Cortex of kidney (tissue), 1 donor: ENCODE data around the gene FRYL.
"Not testable (repeated sequence)": the region's sequence is repeated elsewhere in the genome, so short reads cannot be mapped to it uniquely, and the experiment has no call there.

Experiments used
- DNase-seq: peaks from one replicate; lab custom pipeline; 2025; lab: John Stamatoyannopoulos, UW

The FRYL gene

DNA sequence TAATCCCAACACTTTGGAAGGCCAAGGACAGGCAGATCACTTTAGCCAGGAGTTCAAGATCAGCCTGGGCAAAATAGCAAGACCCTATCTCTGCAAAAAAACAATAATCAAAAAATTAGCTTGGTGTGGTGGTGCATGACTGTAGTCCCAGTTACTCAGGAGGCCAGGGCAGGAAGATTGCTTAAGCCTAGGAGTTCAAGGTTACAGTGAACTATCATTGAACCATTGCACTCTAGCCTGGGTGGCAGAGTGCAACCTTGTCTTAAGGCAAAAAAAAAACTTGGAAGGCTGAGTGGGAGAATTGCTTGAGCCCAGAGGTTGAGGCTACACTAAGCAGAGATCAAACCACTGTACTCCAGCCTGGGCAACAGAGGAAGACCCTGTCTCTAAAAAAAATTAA lies 5.2 kb upstream of the FRYL start:
- DNase-seq = no peak

DNA sequence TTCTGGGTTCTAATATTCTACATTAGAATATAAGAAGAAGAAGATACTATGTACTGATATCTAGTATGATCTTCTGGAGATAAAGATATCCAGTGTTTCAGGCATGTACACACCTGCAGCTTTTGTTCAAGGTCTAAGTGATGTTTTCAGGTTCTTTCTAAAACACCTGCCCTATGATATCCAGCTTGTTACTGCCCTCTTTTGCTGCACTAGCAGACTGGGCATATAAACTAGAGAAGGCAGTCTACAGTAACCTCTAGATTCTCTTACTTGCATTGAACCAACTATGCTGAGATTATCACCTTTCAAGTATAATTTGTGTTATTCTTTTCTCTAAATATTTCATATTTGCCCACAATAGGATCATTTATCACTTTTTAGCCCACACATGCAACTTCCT lies 1.9 kb upstream of the FRYL start:
- DNase-seq = no peak

DNA sequence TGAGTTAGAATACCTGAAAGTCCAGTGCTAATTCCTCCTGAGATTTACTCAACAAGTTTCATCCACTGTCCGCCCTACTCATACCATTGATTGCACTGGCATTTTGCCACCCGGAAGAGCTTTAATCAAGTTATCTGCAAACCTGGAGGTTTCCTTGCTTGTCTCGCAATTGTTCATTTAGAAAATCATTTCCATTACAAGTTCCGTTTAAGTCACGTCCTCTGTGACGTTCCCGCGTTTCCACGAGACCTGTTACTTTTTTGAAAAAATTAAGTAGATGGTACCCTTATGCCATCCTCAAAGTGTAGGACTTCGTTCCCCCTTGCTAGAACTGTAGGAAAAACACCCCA lies 761 bp upstream of the FRYL start:
- DNase-seq = no peak

DNA sequence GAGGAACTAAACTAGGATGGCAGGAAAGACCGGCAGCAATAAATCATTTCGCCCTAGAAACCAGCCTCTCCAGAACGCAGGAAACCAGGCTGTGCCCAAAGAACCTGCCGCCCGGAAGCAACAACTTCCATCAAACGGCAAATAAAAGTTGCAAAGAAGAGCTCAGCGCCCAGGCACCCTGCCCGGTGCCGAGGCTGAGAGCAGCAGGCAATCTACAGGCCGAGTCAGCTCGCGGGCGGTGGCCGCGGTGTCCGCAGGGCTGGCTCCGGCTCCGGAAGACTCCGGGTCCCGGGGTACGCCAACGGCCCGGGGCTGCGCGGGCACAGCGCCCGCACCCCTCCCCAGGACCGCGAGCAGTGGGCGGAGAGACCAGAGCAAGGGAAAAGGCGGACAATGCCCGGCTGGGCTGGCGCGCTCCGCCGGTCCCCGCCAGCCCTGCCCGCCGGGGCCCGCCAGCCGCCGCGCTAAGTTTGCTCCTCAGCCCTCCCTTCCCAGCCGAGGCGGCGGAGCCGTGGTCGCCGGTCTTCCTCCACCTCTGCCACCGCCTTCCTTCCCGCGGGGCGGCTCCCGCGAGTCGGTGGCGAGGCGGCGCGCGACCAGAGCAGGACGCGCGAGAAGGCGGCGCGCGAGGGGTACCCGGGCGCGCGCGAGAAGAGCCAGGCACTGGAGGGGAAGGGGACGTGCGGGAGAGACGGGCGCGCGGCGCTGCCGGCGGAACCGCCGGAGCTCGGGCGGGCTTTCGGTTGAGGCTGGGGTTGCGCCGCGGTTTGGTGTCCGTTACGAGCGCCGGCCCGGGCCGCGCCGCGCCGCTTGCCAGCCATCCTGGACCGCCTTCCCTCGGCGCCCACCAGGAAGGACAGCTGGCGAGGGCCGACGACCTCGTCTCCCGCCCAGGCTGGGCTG lies 733 bp downstream of the FRYL start:
- no peak for DNase-seq

DNA sequence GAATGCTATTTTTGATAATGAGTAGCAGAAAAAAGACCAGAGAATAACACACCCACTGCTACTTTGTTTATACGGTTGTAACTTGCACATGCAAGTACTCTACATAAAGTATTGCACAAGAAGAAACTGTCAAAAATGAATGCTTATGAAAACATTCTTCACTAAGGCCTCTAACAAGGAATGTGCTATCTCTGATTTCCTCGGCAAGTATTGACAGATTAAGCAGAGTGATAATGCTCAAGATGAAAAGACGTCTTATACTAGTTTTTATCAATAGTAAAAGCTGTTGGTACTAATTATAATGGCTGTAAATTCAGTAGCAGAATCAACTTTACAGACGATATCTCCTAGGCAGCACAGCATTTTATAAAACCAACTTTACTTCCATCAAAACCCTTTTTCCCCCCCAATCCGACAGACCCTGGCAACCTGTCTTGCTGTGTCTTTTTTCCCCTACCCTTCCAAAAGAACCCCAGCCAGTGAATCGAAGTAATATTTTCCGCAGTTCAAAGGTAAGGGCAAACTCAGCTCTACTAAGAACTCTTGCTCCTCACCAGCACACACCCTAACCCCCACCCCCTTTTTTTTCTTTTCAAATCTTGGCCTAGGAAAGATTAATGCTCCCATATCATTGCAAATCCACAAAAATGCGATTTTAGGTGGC lies 1.5 kb downstream of the FRYL start:
- DNase-seq = no peak

DNA sequence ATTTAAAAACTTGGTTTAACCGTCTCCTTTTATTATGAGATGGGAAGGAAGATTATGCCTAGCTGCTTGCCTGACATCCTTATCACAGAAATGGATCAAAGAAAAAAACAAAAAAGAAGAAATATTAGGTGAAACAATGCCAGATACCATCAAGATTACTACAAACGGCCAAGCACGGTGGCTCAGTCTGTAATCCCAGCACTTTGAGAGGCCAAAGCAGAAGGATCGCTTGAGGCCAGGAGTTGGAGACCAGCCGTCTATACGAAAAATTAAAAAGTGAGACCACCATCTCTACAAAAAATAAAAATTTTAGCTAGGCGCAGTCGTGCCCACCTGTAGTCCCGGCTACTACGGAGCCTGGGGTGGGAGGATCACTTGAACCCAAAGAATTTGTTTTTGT lies 2.3 kb downstream of the FRYL start:
- DNase-seq = no peak

DNA sequence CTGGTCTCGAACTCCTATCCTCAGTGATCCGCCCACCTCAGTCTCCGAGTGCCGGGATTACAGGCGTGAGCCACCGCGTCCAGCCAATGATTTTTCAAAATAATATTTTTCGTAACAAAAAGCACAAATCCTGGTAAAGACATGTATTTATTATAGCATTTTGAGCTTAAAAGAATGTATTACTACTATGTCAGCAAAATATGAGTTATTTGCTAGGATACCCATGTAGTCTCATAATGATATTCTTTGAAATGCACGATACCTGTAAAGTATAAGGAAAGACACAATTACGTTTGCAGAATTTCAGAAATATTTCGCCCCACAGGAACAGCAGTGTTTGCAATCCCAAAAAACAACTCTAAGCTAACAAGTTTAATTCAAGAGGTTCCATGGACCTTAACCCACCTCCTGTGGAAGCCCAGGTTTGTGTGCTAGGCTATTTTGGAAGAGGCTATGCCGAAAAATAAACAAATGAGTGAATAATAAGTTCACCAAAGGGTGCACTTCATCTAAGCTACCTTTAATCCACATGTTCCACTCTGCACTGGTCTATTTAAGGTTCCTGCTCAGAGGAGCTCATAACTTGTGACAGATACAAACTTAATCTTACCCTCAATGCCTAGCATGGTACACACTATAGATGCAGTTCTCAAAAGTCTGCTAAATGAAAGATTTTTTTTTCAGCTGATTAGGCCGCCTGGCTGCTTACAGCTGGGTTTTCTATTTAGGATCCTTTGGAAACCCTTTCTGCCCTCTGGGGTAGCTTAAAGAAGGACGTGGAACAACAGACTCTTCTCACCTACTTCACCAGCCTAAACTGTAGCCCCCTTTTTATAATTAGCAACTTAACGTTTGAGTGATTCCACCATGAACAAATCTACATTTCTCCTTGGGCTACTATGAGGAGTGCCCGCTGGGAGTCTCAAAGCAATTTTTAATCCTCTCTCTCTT lies 5.0 kb downstream of the FRYL start:
- no peak for DNase-seq

DNA sequence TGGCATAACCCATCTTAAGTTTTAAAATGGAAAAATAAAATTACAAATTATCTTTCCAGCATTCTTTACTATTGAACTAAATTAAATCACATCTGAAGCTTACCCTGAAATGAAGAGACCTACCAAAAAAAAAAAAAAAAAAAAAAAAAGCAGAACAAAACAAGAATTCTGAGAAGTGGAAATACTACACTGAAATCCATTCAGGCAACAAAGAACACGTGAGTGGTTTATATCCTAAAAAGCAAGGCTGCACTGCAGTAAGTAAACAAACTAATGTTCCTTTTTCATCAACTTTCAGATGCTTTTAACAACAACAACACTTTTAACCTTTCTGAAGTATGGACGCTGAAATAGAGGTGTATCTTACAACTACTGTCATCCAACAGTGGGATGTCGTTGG lies 7.5 kb downstream of the FRYL start:
- DNase-seq = no peak

DNA sequence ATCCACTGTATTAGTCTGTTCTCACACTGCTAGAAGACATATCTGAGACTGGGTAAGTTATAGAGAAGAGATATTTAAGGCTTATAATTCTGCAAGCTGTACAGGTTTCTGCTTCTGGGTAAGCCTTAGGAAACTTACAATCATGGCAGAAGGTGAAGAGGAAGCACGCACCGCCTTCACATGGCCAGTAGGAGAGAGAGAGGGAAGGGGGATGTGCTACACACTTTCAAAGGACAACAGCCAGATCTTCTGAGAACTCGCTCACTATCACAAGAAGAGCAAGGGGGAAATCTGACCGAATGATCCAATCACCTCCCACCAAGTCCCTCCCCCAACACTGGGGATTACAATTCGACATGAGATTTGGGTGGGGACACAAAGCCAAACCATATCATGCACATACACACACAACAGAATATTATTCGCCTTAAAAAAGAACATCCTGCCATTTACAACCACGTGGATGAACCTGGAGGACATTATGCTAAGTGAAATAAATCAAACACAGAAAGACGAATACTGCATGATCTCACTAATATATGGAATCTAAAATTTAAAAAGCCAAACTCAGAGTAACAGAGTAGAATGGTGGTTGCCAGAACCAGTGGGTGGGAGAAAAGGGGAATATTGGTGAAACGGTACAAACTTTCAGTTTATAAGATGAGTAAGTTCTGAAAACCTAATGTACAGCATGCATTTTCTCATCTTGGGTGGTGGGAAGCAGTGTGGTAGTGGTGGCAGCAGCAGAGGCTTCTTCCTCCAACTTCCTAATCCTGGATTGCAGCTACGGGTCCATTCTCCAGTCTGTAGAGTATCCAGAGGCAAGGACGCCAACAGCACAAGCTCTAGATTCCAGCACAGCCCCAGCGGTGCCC lies 12.8 kb downstream of the FRYL start:
- no peak for DNase-seq

DNA sequence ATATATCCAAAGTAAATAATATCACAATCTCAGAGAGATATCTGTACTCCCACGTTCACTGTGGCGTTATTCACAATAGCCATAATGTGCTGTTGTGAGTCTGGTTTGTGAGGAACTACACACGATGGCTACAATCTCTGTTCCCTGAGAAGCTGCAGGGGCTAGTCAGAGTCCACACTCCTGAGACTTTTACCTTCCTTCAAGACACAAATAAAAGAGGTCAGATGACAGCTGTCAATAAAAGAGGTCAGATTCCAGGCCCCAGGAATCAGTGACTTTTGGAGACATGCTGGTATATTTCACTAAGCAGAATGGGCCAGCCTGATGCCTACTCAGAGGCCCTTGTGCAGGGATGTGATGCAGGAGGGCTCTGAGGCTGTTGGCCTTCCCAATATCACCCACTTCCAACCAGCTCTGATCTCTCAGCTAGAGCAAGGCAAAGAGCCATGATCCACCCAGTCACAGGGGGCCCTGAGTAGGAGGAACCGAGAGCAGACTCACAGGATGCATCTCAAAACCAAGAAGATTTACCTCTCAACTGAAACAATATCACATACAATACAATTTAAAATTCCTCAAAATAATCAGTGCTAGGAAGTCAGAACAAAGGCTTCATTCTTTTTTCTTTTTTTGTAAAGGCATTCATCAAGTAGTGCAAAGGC lies 13.8 kb downstream of the FRYL start:
- no peak for DNase-seq

DNA sequence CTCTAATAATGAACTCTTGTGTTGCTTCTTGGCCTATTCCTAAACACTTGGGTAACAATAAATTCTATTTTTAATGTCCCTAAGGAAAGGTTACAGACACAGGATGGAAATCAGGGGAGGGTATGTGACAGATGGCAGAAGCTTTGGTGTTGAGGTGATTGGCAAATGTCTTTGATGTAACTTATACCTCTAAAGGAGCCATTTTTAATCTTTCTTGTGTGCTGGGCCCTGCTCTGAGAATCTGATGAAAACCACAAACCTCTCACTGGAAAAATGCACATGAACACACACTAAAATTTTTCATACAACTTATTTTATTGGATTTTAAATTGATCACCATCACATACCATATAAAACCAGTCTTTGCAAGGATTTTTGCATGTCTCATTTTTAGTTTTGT lies 17.7 kb downstream of the FRYL start:
- no peak for DNase-seq

DNA sequence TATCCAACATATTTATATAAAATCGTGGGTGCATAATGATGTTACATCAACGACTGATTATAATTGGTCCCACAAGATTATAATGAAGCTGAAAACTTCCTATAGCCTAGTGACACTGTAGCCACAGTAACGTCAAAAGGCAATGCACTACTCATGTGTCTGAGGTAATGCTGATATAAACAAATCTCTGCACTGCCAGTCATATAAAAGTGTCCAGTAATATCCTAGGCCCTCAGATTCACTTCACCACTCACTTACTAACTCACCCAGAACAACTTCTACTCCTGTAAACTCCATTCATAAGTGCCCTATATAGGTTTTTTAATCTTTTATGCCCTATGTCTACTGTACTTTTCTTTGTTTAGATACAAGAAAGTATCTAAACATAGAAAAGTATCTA lies 18.8 kb downstream of the FRYL start:
- no peak for DNase-seq

DNA sequence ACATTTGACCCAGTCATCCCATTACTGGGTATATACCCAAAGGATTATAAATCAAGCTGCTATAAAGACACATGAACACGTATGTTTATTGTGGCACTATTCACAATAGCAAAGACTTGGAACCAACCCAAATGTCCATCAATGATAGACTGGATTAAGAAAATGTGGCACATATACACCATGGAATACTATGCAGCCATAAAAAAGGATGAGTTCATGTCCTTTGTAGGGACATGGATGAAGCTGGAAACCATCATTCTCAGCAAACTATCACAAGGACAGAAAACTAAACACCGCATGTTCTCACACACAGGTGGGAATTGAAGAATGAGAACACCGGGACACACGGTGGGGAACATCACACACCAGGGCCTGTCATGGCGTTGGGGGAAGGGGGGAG lies 21.4 kb downstream of the FRYL start:
- not testable (repeated sequence) for DNase-seq

DNA sequence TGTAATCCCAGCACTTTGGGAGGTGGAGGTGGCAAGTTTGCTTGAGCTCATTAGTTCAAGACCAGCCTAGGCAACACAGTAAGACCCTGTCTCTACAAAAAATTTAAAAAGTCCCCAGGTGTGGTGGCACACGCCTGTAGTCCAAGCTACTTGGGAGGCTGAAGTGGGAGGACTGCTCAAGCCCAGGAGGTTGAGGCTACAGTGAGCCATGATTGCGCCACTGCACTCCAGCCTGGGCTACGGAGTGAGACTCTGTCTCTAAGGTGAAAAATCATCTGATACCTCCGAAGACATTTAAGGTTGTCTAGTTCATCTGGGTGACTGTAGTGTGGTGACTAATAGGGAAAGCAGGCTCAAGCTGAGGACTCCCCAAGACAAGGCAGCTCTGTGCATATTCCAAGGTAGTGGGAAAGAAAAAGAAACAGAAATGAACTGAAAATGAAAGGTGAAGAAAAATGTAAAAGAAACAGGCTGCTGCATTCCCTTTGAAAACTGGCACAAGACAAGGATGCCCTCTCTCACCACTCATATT lies 23.3 kb downstream of the FRYL start:
- DNase-seq = no peak

DNA sequence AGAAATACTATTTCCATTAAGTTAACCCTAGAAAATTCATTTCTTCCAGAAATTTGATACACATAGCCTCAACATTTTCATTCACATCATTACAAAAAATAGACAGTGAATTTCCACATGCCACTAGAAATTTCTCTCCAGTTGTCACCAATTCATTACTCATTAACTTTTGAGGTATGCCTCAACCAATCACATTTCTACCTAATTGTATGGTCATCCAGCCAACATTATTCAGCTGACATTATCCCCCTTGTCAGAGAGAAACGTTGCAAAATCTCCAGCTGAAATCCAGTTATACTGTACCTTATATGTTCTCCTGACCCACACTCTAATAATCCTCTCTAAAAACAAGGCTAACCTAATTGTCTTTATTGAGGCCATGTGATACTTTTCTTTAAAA lies 24.8 kb downstream of the FRYL start:
- no peak for DNase-seq

DNA sequence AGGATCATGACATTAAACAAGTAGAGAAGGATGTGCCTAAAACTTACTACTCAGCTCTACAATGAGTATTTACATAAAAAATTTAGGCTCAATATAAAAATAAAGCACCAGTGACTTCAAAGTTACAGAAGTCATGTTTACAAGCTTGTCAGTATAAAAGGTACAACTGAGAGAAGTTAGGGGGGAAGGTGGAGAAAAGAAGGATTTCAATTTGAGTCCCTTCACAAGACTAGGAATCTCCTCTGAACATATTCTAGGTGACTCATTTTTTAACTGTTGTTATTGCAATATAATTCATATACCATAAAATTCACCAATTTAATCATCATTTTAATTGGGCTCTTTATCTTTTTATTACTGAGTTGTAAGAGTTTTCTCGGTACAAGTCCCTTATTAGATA lies 26.9 kb downstream of the FRYL start:
- no peak for DNase-seq

DNA sequence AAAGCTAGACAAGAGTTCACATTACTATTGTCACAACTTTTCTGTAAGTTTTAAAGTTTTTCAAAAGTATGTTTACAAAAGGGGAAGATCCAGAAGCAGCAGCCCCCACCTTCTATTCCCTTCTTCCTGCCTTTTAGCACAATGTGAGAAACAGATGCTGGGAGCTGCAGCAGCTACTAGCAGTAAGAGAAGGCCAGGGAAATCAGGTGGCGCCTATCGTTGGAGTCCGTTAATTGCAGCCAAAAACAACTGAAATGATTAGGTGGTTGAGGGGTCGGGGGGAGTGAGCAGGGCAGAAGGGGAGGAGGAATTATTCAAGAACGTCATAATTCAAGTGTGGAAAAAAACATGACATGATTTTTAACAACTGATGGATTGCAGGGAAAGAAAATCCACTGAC lies 27.4 kb downstream of the FRYL start:
- no peak for DNase-seq

DNA sequence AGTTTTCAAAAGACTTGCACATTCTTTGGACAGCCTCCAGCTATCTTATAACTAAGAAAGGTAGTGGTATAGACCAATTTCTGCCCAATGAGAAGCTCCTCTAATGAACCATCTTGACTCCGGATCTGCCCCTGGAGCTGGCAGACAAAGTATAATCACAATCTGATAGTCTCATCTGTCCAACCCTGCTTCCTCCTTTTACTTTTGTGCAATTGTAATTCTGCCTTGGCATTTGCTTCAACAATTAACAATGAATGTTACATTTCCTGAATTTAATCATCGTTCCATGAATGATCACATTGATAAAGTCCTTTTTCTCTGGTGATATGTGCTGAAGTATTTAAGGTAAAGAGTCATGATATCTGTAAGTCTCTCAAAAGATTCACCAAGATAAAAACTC lies 27.8 kb downstream of the FRYL start:
- DNase-seq = no peak

DNA sequence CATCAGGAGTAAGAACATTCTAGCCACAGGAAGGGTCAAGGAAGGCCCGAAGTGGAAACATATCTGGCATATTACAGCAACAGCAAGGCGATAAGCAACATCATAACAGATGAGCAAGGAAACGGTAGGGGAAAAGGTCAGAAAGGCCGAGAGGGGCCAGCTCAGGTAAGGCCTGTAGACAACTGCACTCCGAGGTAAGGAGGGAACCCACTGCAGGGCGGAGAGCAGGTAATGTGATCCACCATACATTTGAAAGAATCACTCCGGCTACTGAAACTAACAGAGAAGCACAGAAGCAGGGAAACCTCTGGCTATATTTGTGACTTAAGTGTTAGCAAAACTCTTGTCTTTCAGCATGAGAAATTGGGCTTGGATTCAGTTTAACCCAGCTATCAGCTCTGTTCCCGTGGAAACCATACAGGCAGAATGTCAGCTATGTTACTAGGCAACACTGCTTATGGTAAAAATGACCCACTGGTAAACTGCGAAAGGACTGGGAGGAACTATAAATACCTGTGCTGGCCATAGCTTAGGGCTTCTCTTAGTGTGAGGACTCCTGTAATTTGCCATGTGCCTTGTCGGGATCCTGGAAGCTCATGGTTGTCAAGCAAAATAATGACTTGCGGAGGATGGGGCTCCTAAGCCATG lies 31.0 kb downstream of the FRYL start:
- DNase-seq = no peak
